Thyroid gland (tissue), 4 donors: ENCODE measurements around the gene ADSS1. TPM values are rescaled to one million over a fixed set of nuclear protein-coding genes. Genes with fewer than 3 reads are reported as not detected.
A peak's percentile ranks its signal among the peaks of the same experiment; 100 is the strongest.
"Not testable (repeated sequence)": the region's sequence is repeated elsewhere in the genome, so short reads cannot be mapped to it uniquely, and the experiment has no call there.

ENCODE experiments used
- DNase-seq, 2 donors: peaks; one replicate each; pipeline ENCODE4 v3.0.0-alpha.2; 2019
- H3K27ac ChIP-seq, 3 donors: fragments of 200-600 bp; sonication (generic); 1 replicate in 2 of 3; 2 replicates in 1 of 3; pipeline ENCODE4 v1.5.1; 2016 to 2019; ENCODE audit warnings: mild to moderate bottlenecking in 1 of 3, moderate library complexity in 1 of 3
- H3K27me3 ChIP-seq: fragments of 200-600 bp; sonication (generic); one replicate; pipeline ENCODE4 v1.5.1; 2019
- H3K36me3 ChIP-seq, 2 donors: fragments of 200-600 bp; sonication (generic); one replicate each; pipeline ENCODE4 v1.5.1; 2016 to 2019
- H3K4me1 ChIP-seq, 2 donors: fragments of 200-600 bp; sonication (generic); one replicate each; pipeline ENCODE4 v1.5.1; 2017 to 2019
- H3K4me3 ChIP-seq, 3 donors: fragments of 200-600 bp; sonication (generic); replicated peaks in 1 of 3; 1 replicate in 2 of 3; 2 replicates in 1 of 3; pipeline ENCODE4 v1.5.1; 2016; ENCODE audit warnings: mild to moderate bottlenecking in 1 of 3
- H3K9me3 ChIP-seq: fragments of 200-600 bp; sonication (generic); one replicate; pipeline ENCODE4 v1.5.1; 2017
- CTCF ChIP-seq, 6 experiments: fragments of 200-600 bp in 3 of 6; fragments of 450-650 bp in 3 of 6; sonication (generic) in 3 of 6; IDR thresholded peaks; one replicate each; pipeline ENCODE4 v1.5.1; 2016 to 2019; ENCODE audit warnings: antibody characterized with exemption in 6 of 6, mild to moderate bottlenecking in 2 of 6, inconsistent platforms in 1 of 6, moderate library complexity in 1 of 6
- POLR2A ChIP-seq, 2 donors: fragments of 450-650 bp; IDR thresholded peaks; one replicate each; pipeline ENCODE4 v1.6.1; 2017; ENCODE audit warnings: antibody characterized with exemption in 2 of 2, mild to moderate bottlenecking in 2 of 2, moderate library complexity in 1 of 2
- WGBS, 2 donors: methylation state at CpG; one replicate each; pipeline ENCODE4 v1.1.5; 2017; 5-methylcytosine and 5-hydroxymethylcytosine counted together
- intact Hi-C: fragments of 100-400 bp; cut with DNase I; formaldehyde crosslinking; loops from one replicate; pipeline ENCODE4 v1.15.1; 2023
- total RNA-seq, 4 donors: library from RNA; depleted of rRNA; stranded (reverse); fragments of >200 nt; gene quantifications; one replicate each; pipeline ENCODE4 v1.2.3, GENCODE V29; 2016

Gene ADSS1
- total RNA-seq, 4 donors from 2014 or later, result 13.6 to 26.2 (median 18.9) TPM

GRCh38 chr14:104747876-104748275 is 23.8 kb downstream of the ADSS1 start:
- WGBS, 2 donors, result 89 to 95% methylated on average over 8 to 9 of the region's 9 CpGs
- Histone ChIP-seq H3K27me3 (no peaks in the 10 kb centered on the region), H3K9me3 (no peaks in the 10 kb centered on the region), H3K4me3 (no peak overlapping the region), H3K4me1 (peaks cover 5 to 6% of the 10 kb centered on the region in 2 donors), H3K36me3 (no peaks in the 10 kb centered on the region), H3K27ac (no peak overlapping the region)
- TF ChIP-seq CTCF (IDR thresholded peaks at IDR 0.05) (no peak), POLR2A (IDR thresholded peaks at IDR 0.05) (no peak)
- no peak for DNase-seq
- intact Hi-C loops, result no loop called here

- no peaks in the 10 kb centered on the region for H3K27me3 ChIP-seq
- H3K27ac ChIP-seq, result no peak overlapping the region
- WGBS, 2 donors, result 54 to 64% methylated on average over 11 of the region's 11 CpGs
- no peak for DNase-seq
- no peaks in the 10 kb centered on the region for H3K9me3 ChIP-seq
- intact Hi-C loops, result no loop called here
- no peak for TF ChIP-seq CTCF (IDR thresholded peaks at IDR 0.05)
- no peak for TF ChIP-seq POLR2A (IDR thresholded peaks at IDR 0.05)
- H3K4me1 ChIP-seq, result peaks cover 11 to 12% of the 10 kb centered on the region in 2 donors
- H3K36me3 ChIP-seq, result no peaks in the 10 kb centered on the region
- no peak overlapping the region for H3K4me3 ChIP-seq
These were observed 25.2 kb downstream of the ADSS1 start for GRCh38 chr14:104749111-104749649.

- intact Hi-C loops, result no loop called here
- no peak overlapping the region for H3K27ac ChIP-seq
- peaks cover 16 to 21% of the 10 kb centered on the region in 2 donors for H3K4me1 ChIP-seq
- H3K4me3 ChIP-seq, result no peak overlapping the region
- no peaks in the 10 kb centered on the region for H3K27me3 ChIP-seq
- no peaks in the 10 kb centered on the region for H3K36me3 ChIP-seq
- WGBS, 2 donors, result 81 to 87% methylated on average over 12 of the region's 12 CpGs
- no peak for DNase-seq
- H3K9me3 ChIP-seq, result no peaks in the 10 kb centered on the region
- TF ChIP-seq POLR2A (IDR thresholded peaks at IDR 0.05), result no peak
- no peak for TF ChIP-seq CTCF (IDR thresholded peaks at IDR 0.05)
These were observed 26.2 kb downstream of the ADSS1 start for GRCh38 chr14:104750056-104750752.

- H3K4me3 ChIP-seq, H3K9me3 ChIP-seq, H3K27ac ChIP-seq, DNase-seq, H3K27me3 ChIP-seq, H3K36me3 ChIP-seq, intact Hi-C loops: not testable (repeated sequence)
- peaks cover 16 to 21% of the 10 kb centered on the region in 2 donors for H3K4me1 ChIP-seq
- 92 to 97% methylated on average over 5 of the region's 5 CpGs for WGBS, 2 donors
These were observed 26.7 kb downstream of the ADSS1 start for GRCh38 chr14:104750753-104751057.

- no peaks in the 10 kb centered on the region for H3K27me3 ChIP-seq
- TF ChIP-seq CTCF (IDR thresholded peaks at IDR 0.05) (no peak), POLR2A (IDR thresholded peaks at IDR 0.05) (no peak)
- H3K27ac ChIP-seq, result peak overlapping the region in 2 of 3 donors; percentile 30 to 73
- H3K9me3 ChIP-seq, result no peaks in the 10 kb centered on the region
- peaks cover 11 to 13% of the 10 kb centered on the region in 2 donors for H3K36me3 ChIP-seq
- intact Hi-C loops, result no loop called here
- H3K4me1 ChIP-seq, result peaks cover 16 to 21% of the 10 kb centered on the region in 2 donors
- WGBS, 2 donors, result 73% methylated on average over 33 to 54 of the region's 90 CpGs
- peak overlapping the region in 1 of 3 donors; percentile 94 for H3K4me3 ChIP-seq
- DNase-seq, result no peak
These were observed 27.8 kb downstream of the ADSS1 start for GRCh38 chr14:104751539-104752422.
